GM19193 (cell line): Measurements from ENCODE around the gene ARHGAP26.

Experiments used
- POLR2A ChIP-seq: IDR thresholded peaks from 4 replicates; pipeline ENCODE4 v1.6.1; 2011; ENCODE audit not compliant: insufficient read depth, insufficient read length; ENCODE audit errors: extremely low read depth

ARHGAP26 gene

DNA sequence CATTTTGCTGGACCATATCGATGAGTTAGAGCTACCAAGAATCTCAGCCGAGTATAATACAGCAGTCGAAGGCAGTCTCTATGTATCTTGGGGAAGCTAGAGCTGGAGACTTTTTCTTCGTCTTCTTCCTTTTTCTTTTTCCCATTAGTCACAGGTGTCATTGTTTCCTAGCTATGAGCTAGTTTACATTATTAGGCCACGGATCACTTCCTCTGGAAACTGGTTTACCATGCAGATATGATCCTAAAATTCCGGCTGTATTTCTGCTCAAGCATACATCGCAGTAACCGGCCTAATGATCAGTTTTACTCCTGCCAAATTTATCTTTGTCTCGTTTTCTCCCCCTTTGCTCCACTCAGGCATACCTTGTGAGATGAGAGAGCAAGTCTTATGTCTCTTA, 312.8 kb downstream of the ARHGAP26 start:
- TF ChIP-seq POLR2A: no peak

- TF ChIP-seq POLR2A: no peak
These were observed 314.2 kb downstream of the ARHGAP26 start for GRCh38 chr5:143084407-143084806.

- TF ChIP-seq POLR2A: no peak
These were observed 315.2 kb downstream of the ARHGAP26 start for GRCh38 chr5:143085319-143085917.

- TF ChIP-seq POLR2A: no peak
These were observed 316.4 kb downstream of the ARHGAP26 start for GRCh38 chr5:143086546-143086907.

DNA sequence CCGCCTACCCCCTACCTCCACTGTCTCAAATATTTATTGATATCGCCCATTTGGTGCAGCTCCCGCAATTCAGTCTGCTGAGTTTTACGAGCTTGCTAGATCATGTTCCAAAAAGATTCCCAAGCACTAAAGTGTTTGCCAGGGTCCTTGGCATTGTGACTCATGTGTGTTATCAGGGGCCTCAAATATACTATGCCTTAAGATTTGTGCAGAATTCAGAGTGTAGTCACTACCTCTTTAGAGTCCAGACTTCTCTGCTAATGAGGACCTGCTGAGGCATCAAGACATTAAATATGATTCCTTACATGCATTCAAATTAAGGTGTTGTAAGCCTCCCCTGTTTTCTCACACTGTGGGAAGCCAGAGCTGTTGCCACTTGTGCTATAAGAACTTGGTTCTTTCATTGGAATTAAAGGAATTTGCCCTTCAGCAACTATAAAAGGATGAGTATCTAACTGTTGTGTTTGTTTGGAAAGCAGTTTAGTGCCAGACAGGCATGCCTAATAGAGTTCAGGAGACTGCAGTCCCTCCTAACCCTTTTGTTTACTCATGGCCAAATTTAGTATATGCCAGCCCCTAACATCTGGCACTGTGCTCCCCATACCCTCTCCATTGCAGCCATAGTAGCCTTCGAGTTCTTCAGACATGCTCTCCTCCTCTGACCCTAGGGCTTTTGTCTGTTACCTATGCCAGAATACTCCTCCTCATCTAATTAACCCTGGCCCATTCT, 316.9 kb downstream of the ARHGAP26 start:
- TF ChIP-seq POLR2A: no peak

DNA sequence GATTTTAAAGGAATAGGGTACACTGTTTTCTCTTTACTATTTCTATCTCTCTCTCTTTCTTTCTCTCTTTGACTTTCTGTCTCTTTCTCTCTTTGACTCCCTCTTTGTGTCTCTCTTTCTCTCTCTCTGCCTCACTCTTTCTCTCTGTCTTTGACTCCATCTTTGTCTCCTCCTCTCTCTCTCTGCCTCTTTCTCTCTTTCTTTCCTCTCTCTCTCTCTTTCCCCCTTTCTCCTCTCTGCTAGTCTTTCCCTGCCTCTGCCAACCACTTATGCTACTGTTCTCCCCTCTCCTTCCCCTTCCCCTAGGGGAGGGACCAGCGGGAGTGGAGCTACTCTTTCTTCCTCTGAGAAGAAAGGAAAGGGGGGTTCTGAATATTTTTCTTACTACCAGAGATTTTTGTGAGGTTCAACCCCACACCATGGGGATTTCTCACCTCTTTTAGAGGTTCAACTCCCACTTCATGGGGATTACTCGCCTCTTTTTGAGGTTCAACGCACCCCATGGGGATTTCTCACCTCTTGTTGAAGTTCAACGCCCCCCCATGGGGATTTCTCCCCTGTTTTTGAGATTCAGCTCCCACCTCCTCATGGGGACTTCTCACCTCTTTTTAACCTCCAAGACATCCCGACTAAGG, 323.4 kb downstream of the ARHGAP26 start:
- no peak for TF ChIP-seq POLR2A

GRCh38 chr5:143094087-143094521, 323.9 kb downstream of the ARHGAP26 start:
- no peak for TF ChIP-seq POLR2A

DNA sequence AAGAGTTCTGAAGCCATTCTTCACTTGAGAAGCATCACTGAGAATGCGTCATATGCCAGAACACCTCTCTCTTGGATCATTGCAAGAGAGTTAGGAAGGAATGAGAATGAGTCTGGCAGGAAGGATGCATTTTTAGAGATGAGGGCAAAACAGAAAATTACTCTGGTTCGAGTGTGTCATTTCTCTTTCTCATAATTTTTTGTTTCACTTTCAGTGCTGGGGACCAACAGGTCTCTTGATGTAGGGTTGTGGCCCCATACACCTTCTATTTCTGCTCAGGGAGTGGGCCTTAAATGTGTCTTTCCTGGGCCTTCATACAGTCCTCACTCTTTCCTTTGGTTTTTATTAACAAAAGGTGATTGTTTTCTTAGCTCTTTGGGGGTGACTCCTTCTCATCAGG, 330.9 kb downstream of the ARHGAP26 start:
- TF ChIP-seq POLR2A: no peak

DNA sequence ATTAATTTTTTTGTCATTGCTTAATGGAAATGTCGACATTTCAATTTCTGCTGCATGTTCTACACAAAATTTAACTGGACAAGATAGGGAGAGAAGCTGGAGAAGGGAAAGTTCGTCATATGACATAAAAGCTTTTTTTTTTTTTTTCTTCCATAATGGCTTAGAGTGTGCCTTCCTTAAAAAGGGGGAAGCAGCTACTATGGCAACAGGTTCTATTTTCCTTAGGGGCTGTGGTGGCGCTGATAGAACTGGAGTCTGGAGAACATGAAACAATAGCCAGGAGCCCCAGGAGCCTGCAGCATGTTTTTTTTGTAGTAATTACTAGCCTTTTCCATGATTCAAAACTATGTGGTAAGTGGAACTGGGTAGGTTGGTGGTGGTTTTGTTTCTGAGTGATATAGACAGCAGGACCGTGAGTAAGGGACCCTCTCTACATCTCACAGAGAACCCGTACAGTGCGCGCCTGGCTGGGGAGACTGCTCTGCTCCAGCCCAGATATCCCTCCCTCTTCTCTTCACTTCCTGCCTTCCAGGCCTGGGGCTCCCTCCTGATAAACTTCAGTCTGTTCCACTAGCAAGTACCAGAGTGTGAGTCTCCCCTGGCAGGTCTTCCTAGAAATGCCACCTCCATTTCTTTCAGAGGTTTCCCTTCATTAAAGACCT, 331.7 kb downstream of the ARHGAP26 start:
- TF ChIP-seq POLR2A: no peak

DNA sequence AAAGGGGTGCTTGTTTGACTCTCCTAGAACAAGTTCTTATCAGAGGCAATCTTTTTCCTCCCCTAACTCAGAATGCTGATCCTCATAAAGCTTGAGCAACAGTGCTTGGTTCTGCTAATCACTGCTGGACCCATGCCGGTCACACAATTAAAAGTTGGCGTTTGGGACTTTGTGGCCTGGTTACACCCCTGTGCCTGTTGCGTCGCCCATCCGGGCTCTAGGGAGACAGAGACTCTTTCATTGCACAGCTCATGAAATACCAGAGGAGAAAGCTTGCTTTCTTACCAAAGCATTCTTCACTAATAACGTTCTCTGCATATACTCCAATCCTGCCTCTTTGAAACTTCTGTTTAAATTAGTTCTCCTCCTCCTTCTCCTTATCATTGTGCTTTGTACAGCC, 332.2 kb downstream of the ARHGAP26 start:
- no peak for TF ChIP-seq POLR2A

- TF ChIP-seq POLR2A: no peak
These were observed 335.2 kb downstream of the ARHGAP26 start for GRCh38 chr5:143105216-143105905.

DNA sequence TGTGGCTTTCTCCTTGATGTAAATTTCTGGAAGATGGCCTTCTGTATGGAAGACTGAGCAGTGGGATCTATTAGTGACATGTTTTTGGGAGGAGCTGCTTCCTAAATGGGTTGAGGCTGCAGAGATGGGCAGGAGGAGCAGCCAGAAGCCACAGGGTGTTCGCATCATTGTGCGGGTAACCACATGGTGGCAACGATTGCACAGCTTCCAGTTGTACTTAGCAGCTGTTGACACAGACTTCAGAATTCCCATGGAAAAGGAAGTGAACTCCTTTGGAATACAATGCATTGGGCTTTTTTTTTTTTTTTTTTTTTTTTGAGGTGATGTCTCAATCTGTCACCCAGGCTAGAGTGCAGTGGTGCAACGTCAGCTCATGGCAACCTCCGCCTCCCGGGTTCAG, 336.0 kb downstream of the ARHGAP26 start:
- no peak for TF ChIP-seq POLR2A

DNA sequence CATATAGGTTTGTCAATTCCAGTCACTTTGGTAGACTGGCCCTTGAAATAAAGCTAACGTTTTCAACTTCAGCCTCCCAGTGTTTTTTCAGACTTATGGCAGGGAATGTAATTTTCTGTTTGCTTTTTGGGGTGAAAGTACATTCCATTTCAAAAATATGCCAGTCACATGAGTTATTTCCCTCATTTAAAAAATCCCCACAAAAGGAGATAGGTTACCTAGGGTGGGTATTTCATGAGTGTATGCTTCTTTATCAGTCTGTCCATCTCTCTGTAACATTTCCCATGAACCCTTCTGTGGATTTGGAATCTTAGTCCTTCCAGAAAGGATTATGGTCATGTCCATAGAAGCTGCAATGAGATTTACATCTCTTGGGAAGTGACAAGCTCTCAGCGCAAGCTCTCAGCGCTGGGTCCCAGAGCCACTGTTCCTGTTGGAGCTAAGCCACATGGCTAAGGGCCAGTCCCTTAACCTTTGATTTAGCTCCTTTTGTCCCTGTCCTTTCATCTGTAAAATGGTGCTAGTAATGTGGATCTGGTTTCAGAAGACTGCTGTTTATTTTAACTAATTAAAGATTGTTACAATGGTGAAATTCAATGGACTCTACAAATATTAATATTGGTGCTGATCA, 338.4 kb downstream of the ARHGAP26 start:
- no peak for TF ChIP-seq POLR2A

- TF ChIP-seq POLR2A: no peak
These were observed 340.4 kb downstream of the ARHGAP26 start for GRCh38 chr5:143110591-143110990.
